Esophagus muscularis mucosa (tissue), 4 donors: ENCODE data around the gene CYB561. TPM values are rescaled to one million over a fixed set of nuclear protein-coding genes. Genes with fewer than 3 reads are reported as not detected.
"Not testable (repeated sequence)": the region's sequence is repeated elsewhere in the genome, so short reads cannot be mapped to it uniquely, and the experiment has no call there.

ENCODE experiments used
- DNase-seq: peaks from one replicate; pipeline ENCODE4 v3.0.0-alpha.2; 2017; ENCODE audit errors: extremely low spot score
- H3K27ac ChIP-seq, 4 donors: fragments of 200-600 bp; sonication (generic); replicated peaks in 1 of 4; 1 replicate in 3 of 4; 2 replicates in 1 of 4; pipeline ENCODE4 v1.5.1; 2016 to 2019; ENCODE audit warnings: mild to moderate bottlenecking in 1 of 4
- H3K27me3 ChIP-seq, 4 donors: fragments of 200-600 bp; sonication (generic); one replicate each; pipeline versions ENCODE4 v1.5.1 to v1.6.0; 2016 to 2019
- H3K36me3 ChIP-seq, 4 donors: fragments of 200-600 bp; sonication (generic); one replicate each; pipeline ENCODE4 v1.5.1; 2016 to 2019
- H3K4me1 ChIP-seq, 4 donors: fragments of 200-600 bp; sonication (generic); one replicate each; pipeline ENCODE4 v1.5.1; 2016 to 2019
- H3K4me3 ChIP-seq, 4 donors: fragments of 200-600 bp; sonication (generic); 1 replicate in 2 of 4; 2 replicates in 2 of 4; pipeline ENCODE4 v1.5.1; 2016 to 2019; ENCODE audit warnings: mild to moderate bottlenecking in 4 of 4, moderate library complexity in 1 of 4
- H3K9me3 ChIP-seq, 4 donors: fragments of 200-600 bp; sonication (generic); 1 replicate in 3 of 4; 2 replicates in 1 of 4; pipeline ENCODE4 v1.5.1; 2016 to 2019
- EP300 ChIP-seq: sonication (generic); formaldehyde crosslinking; IDR thresholded peaks from one replicate; pipeline ENCODE4 v1.6.1; 2017; ENCODE audit warnings: antibody characterized with exemption
- POLR2A ChIP-seq: fragments of 450-650 bp; IDR thresholded peaks from one replicate; pipeline ENCODE4 v1.6.1; 2017; ENCODE audit warnings: antibody characterized with exemption, moderate library complexity, mild to moderate bottlenecking, low read depth
- POLR2AphosphoS5 ChIP-seq, 2 donors: sonication (generic); formaldehyde crosslinking; IDR thresholded peaks; one replicate each; pipeline ENCODE4 v1.6.1; 2017; ENCODE audit warnings: antibody characterized with exemption in 2 of 2
- WGBS: methylation state at CpG from one replicate; pipeline ENCODE4 v1.1.5; 2018; 5-methylcytosine and 5-hydroxymethylcytosine counted together
- intact Hi-C: fragments of 100-400 bp; cut with DNase I; formaldehyde crosslinking; loops from one replicate; pipeline ENCODE4 v1.15.1; 2023
- total RNA-seq, 4 donors: library from RNA; depleted of rRNA; stranded (reverse); fragments of >200 nt; gene quantifications; one replicate each; pipeline versions ENCODE4 v1.1.0 to v1.2.1, GENCODE V29; 2016
- TF ChIP-seq, protein P1 (sequence below), 3 experiments: fragments of 200-600 bp in 2 of 3; fragments of 450-650 bp in 1 of 3; sonication (generic) in 2 of 3; IDR thresholded peaks; one replicate each; pipeline ENCODE4 v1.5.1; 2017 to 2019; ENCODE audit warnings: antibody characterized with exemption in 3 of 3, mild to moderate bottlenecking in 2 of 3, moderate library complexity in 1 of 3

Gene CYB561
- total RNA-seq, 4 donors from 2014 or later, result 8.8 to 17.0 (median 13.2) TPM

DNA sequence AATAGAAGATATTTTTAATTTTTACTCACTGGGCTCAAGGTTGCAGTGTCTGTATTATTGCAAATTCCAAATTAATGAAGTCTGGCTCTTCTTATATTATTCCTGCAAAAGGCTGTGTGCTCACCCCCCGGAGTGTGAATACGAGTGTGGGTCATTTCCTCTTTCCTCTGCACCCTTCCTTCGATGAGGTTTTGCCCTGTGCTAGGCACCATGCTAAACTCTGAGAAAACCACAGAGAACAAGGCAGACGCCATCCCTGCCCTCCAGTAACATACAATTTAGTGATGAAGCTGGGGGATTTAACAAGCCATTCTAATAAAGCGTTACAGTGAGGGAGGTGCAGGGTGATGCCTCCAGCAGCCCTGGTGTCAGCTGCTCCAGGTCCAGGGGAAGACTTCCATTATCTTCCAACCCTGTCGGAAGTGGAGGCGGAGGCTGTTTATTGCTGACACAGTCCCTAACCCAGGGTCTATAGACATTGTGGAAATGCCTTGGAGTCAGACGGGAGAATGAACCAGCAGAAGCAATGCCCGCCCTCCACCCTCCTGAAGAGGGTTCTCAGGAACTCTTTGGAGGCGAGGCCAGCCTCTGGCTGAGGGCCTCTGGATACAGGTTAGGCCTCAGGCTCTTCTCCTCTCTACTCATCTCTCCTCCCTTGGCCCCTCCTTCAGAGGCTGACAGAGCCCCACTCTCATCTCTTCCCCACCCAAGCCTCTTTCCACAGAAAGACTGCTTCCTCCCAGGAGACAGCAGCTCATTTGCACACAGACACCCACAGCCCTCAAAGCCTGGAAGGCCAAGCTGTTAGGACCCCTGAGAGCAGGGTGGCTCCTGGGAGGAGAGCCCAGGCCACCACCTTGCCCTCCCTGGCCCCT, 28.7 kb upstream of the CYB561 start:
- WGBS, result 81% methylated on average over 10 of the region's 10 CpGs
- no peak for TF ChIP-seq POLR2AphosphoS5 (IDR thresholded peaks at IDR 0.05)
- TF ChIP-seq EP300, result no peak
- no peak for TF ChIP-seq POLR2A
- TF ChIP-seq, protein P1, sequence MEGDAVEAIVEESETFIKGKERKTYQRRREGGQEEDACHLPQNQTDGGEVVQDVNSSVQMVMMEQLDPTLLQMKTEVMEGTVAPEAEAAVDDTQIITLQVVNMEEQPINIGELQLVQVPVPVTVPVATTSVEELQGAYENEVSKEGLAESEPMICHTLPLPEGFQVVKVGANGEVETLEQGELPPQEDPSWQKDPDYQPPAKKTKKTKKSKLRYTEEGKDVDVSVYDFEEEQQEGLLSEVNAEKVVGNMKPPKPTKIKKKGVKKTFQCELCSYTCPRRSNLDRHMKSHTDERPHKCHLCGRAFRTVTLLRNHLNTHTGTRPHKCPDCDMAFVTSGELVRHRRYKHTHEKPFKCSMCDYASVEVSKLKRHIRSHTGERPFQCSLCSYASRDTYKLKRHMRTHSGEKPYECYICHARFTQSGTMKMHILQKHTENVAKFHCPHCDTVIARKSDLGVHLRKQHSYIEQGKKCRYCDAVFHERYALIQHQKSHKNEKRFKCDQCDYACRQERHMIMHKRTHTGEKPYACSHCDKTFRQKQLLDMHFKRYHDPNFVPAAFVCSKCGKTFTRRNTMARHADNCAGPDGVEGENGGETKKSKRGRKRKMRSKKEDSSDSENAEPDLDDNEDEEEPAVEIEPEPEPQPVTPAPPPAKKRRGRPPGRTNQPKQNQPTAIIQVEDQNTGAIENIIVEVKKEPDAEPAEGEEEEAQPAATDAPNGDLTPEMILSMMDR (IDR thresholded peaks at IDR 0.05), result no peak
- Histone ChIP-seq H3K27me3 (peaks cover 0 to 45% (median 18%) of the 10 kb centered on the region in 4 donors), H3K27ac (peak overlapping the region in 2 of 4 donors; percentile 27 to 37), H3K36me3 (no peaks in the 10 kb centered on the region), H3K4me1 (peaks cover 33 to 49% (median 43%) of the 10 kb centered on the region in 4 donors), H3K9me3 (no peaks in the 10 kb centered on the region), H3K4me3 (no peak overlapping the region)
- DNase-seq, result no peak
- intact Hi-C loops, result loop anchor here (5.0 kb wide), 1 partner anchor 38 kb away; no protein-coding TSS in a partner anchor

DNA sequence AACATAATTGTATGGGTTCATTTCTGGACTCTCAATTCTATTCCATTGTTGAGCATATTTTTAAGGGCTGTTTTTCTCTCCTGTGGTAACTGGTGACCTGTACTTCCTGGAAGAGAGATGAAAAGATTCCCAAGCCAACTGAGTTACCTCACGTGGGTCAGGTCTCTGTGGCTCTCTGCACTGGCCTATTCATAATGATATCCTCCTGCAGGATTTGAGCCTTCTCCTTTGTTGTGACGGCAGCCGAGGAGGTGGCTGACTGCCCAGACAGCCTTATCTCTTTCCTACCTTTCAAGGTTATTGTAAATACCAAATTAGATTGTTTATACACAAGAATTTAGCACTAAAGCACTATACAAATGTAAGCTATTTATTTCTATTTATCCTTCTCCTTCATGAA, 28.1 kb upstream of the CYB561 start:
- no peaks in the 10 kb centered on the region for H3K36me3 ChIP-seq
- H3K27me3 ChIP-seq, result peaks cover 0 to 38% (median 17%) of the 10 kb centered on the region in 4 donors
- H3K27ac ChIP-seq, result peak overlapping the region in 1 of 4 donors; percentile 7
- DNase-seq, result no peak
- H3K4me1 ChIP-seq, result peaks cover 30 to 47% (median 40%) of the 10 kb centered on the region in 4 donors
- intact Hi-C loops, result no loop called here
- no peak overlapping the region for H3K4me3 ChIP-seq
- H3K9me3 ChIP-seq, result no peaks in the 10 kb centered on the region
- TF ChIP-seq, protein P1 (IDR thresholded peaks at IDR 0.05), result no peak
- TF ChIP-seq POLR2A, result no peak
- TF ChIP-seq POLR2AphosphoS5 (IDR thresholded peaks at IDR 0.05), result peak in 1 of 2 donors; percentile 28
- 34% methylated on average over 3 of the region's 3 CpGs for WGBS

DNA sequence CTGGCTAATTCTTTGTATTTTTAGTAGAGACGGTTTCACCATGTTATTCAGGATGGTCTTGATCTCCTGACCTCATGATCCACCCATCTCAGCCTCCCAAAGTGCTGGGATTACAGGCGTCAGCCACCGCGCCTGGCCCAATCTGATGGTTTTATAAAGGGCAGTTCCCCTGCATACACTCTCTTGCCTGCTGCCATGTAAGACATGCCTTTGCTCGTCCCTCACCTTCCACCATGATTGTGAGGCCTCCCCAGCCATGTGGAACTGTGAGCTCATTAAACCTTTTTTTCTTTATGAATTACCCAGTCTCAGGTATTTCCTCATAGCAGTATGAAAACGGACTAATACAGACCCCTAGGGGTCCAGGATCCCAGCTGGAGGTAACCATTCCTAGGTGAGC, 22.0 kb upstream of the CYB561 start:
- H3K9me3 ChIP-seq, H3K4me1 ChIP-seq, H3K27ac ChIP-seq, H3K4me3 ChIP-seq, DNase-seq, H3K36me3 ChIP-seq, intact Hi-C loops: not testable (repeated sequence)
- peaks cover 0 to 13% (median 0%) of the 10 kb centered on the region in 4 donors for H3K27me3 ChIP-seq
- 91% methylated on average over 6 of the region's 6 CpGs for WGBS

DNA sequence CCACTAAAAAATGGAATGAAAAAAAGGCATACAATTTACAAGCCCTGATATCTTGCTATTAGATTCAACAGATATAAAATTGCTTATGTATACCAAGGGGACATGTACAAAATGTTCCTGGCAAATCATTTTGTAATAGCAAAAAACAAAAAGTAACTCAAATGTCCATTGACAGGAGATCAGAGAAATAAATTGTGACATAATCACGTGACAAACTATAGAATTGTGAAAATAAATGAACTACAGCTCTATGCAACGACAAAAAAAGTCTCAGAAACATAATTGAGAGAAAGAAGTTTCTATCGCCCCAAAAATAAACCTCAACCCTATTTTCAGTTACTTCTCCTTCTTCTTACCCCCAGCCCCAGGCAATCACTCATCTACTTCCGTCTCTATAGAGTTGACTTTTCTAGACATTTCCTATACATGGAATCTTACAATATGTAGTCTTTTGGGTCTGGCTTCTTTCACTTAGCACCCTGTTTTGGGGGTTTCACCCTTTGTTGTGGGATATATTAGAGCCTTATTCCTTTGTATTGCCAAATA, 18.7 kb upstream of the CYB561 start:
- 73% methylated on average over 4 of the region's 4 CpGs for WGBS
- intact Hi-C loops, result no loop called here
- peaks cover 0 to 6% (median 2%) of the 10 kb centered on the region in 4 donors for H3K4me1 ChIP-seq
- no peak for DNase-seq
- no peak overlapping the region for H3K27ac ChIP-seq
- H3K27me3 ChIP-seq, result peaks cover 0 to 13% (median 0%) of the 10 kb centered on the region in 4 donors
- H3K4me3 ChIP-seq, result no peak overlapping the region
- H3K9me3 ChIP-seq, result no peaks in the 10 kb centered on the region
- H3K36me3 ChIP-seq, result no peaks in the 10 kb centered on the region
- TF ChIP-seq POLR2AphosphoS5 (IDR thresholded peaks at IDR 0.05) (no peak), POLR2A (no peak), EP300 (no peak)
- TF ChIP-seq, protein P1 (IDR thresholded peaks at IDR 0.05), result no peak

DNA sequence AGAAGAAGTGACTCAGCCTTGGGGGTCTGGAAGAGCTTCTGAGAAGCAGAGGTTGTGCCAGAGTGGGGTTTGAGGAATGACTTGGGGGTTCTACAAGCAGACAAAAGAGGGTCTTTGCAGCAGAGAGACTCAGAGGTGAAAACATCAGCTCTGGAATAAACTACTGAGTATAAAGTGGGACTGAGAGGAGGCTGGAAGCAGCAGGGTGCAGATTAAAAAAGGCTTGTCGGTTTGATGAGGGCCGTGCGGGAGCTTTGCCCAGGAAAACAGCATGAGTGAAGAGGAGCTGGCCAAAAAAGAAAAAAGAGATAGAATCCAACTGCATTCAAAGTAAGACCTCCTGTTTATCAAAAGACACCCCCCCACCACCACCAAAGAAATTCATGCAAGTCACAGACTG, 17.7 kb upstream of the CYB561 start:
- WGBS, result 42% methylated on average over 3 of the region's 3 CpGs
- H3K27ac ChIP-seq, result no peak overlapping the region
- peaks cover 0 to 19% (median 0%) of the 10 kb centered on the region in 4 donors for H3K27me3 ChIP-seq
- no peaks in the 10 kb centered on the region for H3K36me3 ChIP-seq
- no peak overlapping the region for H3K4me3 ChIP-seq
- intact Hi-C loops, result no loop called here
- DNase-seq, result no peak
- TF ChIP-seq POLR2A (no peak), POLR2AphosphoS5 (IDR thresholded peaks at IDR 0.05) (no peak), EP300 (no peak)
- TF ChIP-seq, protein P1 (IDR thresholded peaks at IDR 0.05), result no peak
- H3K9me3 ChIP-seq, result no peaks in the 10 kb centered on the region
- peaks cover 0 to 6% (median 2%) of the 10 kb centered on the region in 4 donors for H3K4me1 ChIP-seq
